ENCODE data around the gene RIPOR2. TPM values are rescaled to one million over a fixed set of nuclear protein-coding genes. Genes with fewer than 3 reads are reported as not detected.

The RIPOR2 gene
- total RNA-seq, 1 experiment from 2014 or later = 5.0 TPM

GRCh38 chr6:24823185-24823584 lies 112.6 kb downstream of the RIPOR2 start:
- Mint-ChIP-seq H3K27me3 (ENCODE audit: low read depth) (no peaks in the 10 kb centered on the region), H3K9me3 (no peaks in the 10 kb centered on the region)
- no CpG with 5 or more reads among the region's 2 CpGs for WGBS (ENCODE audit: extremely low coverage, insufficient read length, low lambda C conversion rate)

More at GRCh38 chr6:24823185-24823584, 112.6 kb downstream of the RIPOR2 start:
- Histone ChIP-seq H3K4ac (ENCODE audit: low read depth, low read length) (no peak overlapping the region), H2BK20ac (ENCODE audit: low read depth, low read length, poor library complexity, severe bottlenecking) (no peak overlapping the region), H3T11ph (ENCODE audit: low read length) (no peak overlapping the region), H3K79me1 (ENCODE audit: insufficient read depth, low read depth, low read length, poor library complexity, severe bottlenecking) (no peaks in the 10 kb centered on the region), H3K18ac (ENCODE audit: insufficient read length, low read depth, low read length) (no peak overlapping the region), H4K5ac (ENCODE audit: insufficient read length, low read depth, low read length) (no peak overlapping the region), H2BK5ac (ENCODE audit: insufficient read length, low read length) (no peak overlapping the region), H3K14ac (ENCODE audit: insufficient read depth, low read length) (no peak overlapping the region), H2AK5ac (ENCODE audit: insufficient read length, low read length) (no peak overlapping the region), H3K27me3 (ENCODE audit: insufficient read depth, low read length) (no peaks in the 10 kb centered on the region), H3K4me1 (ENCODE audit: insufficient read depth, low read length) (no peaks in the 10 kb centered on the region), H2BK15ac (ENCODE audit: low read depth, low read length) (no peak overlapping the region), H2AFZ (ENCODE audit: low read length) (no peak overlapping the region), H2BK12ac (ENCODE audit: insufficient read length, low read depth, low read length) (no peak overlapping the region), H2BK120ac (ENCODE audit: low read depth, low read length, poor library complexity, severe bottlenecking) (no peak overlapping the region), H3K23ac (ENCODE audit: insufficient read length, low read depth, low read length) (no peak overlapping the region), H3K23me2 (ENCODE audit: insufficient read length, low read depth, low read length, poor library complexity, severe bottlenecking) (no peaks in the 10 kb centered on the region), H3K79me2 (ENCODE audit: insufficient read depth, low read length) (no peaks in the 10 kb centered on the region), H4K8ac (replicated peaks; ENCODE audit: insufficient read length, low read depth, low read length) (no peak overlapping the region), H3K27ac (ENCODE audit: insufficient read length, low read depth, low read length) (no peak overlapping the region), H4K91ac (ENCODE audit: insufficient read length, low read depth, low read length) (no peak overlapping the region), H3K9ac (ENCODE audit: extremely low read depth, insufficient read length, low read length) (no peak overlapping the region), H3K56ac (ENCODE audit: insufficient read length, low read depth, low read length) (no peak overlapping the region), H3K4me2 (ENCODE audit: insufficient read depth, insufficient read length, low read length) (no peak overlapping the region), H3K9me3 (ENCODE audit: control insufficient read depth, low read depth, low read length) (no peaks in the 10 kb centered on the region), H4K20me1 (ENCODE audit: control insufficient read depth, insufficient read depth, insufficient read length) (no peaks in the 10 kb centered on the region)
- Mint-ChIP-seq H3K27ac (no peak overlapping the region), H3K4me3 (no peak overlapping the region), H3K4me1 (peaks cover 7 to 19% of the 10 kb centered on the region in 2 experiments; a peak in 2 of 4 replicates), H3K36me3 (ENCODE audit: insufficient read depth in 1 of 3, low read depth in 3 of 3) (peaks cover 0 to 7% (median 4%) of the 10 kb centered on the region in 3 experiments; a peak in 2 of 7 replicates)
- TF ChIP-seq CTCF (conservative IDR thresholded peaks at IDR 0.05) = no peak
- no peak for DNase-seq

All from H9 (cell line).